GM12878 (cell line): ENCODE results near the gene COX5A. TPM values are rescaled to one million over a fixed set of nuclear protein-coding genes. Genes with fewer than 3 reads are reported as not detected.

ENCODE experiments used
- CBX3 ChIP-seq: fragments of 200-600 bp; sonication (generic); IDR thresholded peaks from 2 replicates; pipeline ENCODE4 v1.6.1; 2016; ENCODE audit warnings: low read depth, borderline replicate concordance
- CREM ChIP-seq: IDR thresholded peaks from 2 replicates; pipeline ENCODE4 v1.6.1; 2014; ENCODE audit warnings: antibody characterized with exemption, low read depth
- EGR1 ChIP-seq, 2 experiments: IDR thresholded peaks; 1 replicate in 1 of 2; 2 replicates in 1 of 2; pipeline ENCODE4 v1.6.1; 2011 to 2012; ENCODE audit warnings: low read depth in 2 of 2, low read length in 2 of 2, borderline replicate concordance in 1 of 2, mild to moderate bottlenecking in 1 of 2, moderate library complexity in 1 of 2
- ELK1 ChIP-seq: IDR thresholded peaks from 2 replicates; pipeline ENCODE4 v1.6.1; 2012; ENCODE audit warnings: low read depth, low read length, improper control_type of control experiment
- EP300 ChIP-seq, 2 experiments: fragments of 150-350 bp in 1 of 2; IDR thresholded peaks; 2 replicates each; pipeline ENCODE4 v1.6.1; 2011 to 2012; ENCODE audit warnings: low read depth in 2 of 2, low read length in 2 of 2, borderline replicate concordance in 1 of 2, improper control_type of control experiment in 1 of 2, inconsistent platforms in 1 of 2; ENCODE audit not compliant: control insufficient read depth in 1 of 2
- FOS ChIP-seq: IDR thresholded peaks from 3 replicates; pipeline ENCODE4 v1.6.1; 2011; ENCODE audit warnings: borderline replicate concordance; ENCODE audit not compliant: insufficient read length; ENCODE audit errors: extremely low read depth
- FOXK2 ChIP-seq: fragments of 450-650 bp; IDR thresholded peaks from 2 replicates; pipeline ENCODE4 v1.6.1; 2017; ENCODE audit warnings: mild to moderate bottlenecking, moderate library complexity
- FOXM1 ChIP-seq: IDR thresholded peaks from 2 replicates; pipeline ENCODE4 v1.6.1; 2012; ENCODE audit warnings: low read depth, mild to moderate bottlenecking, inconsistent platforms, low read length, moderate library complexity
- HCFC1 ChIP-seq: fragments of 150-350 bp; IDR thresholded peaks from 2 replicates; pipeline ENCODE4 v1.6.1; 2014; ENCODE audit warnings: low read length
- HDAC6 ChIP-seq: fragments of 200-600 bp; sonication (generic); IDR thresholded peaks from one replicate; pipeline ENCODE4 v1.8.0; 2017; ENCODE audit warnings: antibody characterized with exemption; ENCODE audit not compliant: unreplicated experiment
- MLLT1 ChIP-seq: fragments of 450-650 bp; IDR thresholded peaks from 2 replicates; pipeline ENCODE4 v1.6.1; 2016; ENCODE audit warnings: mild to moderate bottlenecking
- MTA3 ChIP-seq: IDR thresholded peaks from 2 replicates; pipeline ENCODE4 v1.6.1; 2012; ENCODE audit warnings: low read length, inconsistent platforms, borderline replicate concordance
- NFIC ChIP-seq: IDR thresholded peaks from 2 replicates; pipeline ENCODE4 v1.6.1; 2012; ENCODE audit warnings: low read depth, mild to moderate bottlenecking, inconsistent platforms, low read length, moderate library complexity
- NFXL1 ChIP-seq: fragments of 450-650 bp; IDR thresholded peaks from 2 replicates; pipeline ENCODE4 v1.6.1; 2017; ENCODE audit warnings: antibody characterized with exemption, mild to moderate bottlenecking, borderline replicate concordance
- NFYA ChIP-seq: IDR thresholded peaks from 2 replicates; pipeline ENCODE4 v1.6.1; 2011; ENCODE audit warnings: low read depth, mild to moderate bottlenecking, low read length, improper control_type of control experiment, borderline replicate concordance
- NR2F1 ChIP-seq: fragments of 450-650 bp; conservative IDR thresholded peaks from 2 replicates; pipeline ENCODE4 v1.6.1; 2017; ENCODE audit warnings: mild to moderate bottlenecking
- PBX3 ChIP-seq: IDR thresholded peaks from 2 replicates; pipeline ENCODE4 v1.6.1; 2011; ENCODE audit warnings: mild to moderate bottlenecking, low read depth, low read length, moderate library complexity; ENCODE audit not compliant: insufficient replicate concordance
- POLR2A ChIP-seq: IDR thresholded peaks from 2 replicates; pipeline ENCODE4 v1.6.1; 2011; ENCODE audit warnings: low read depth, mild to moderate bottlenecking, low read length
- RAD51 ChIP-seq: fragments of 450-650 bp; IDR thresholded peaks from 2 replicates; pipeline ENCODE4 v1.6.1; 2016; ENCODE audit warnings: moderate library complexity, mild to moderate bottlenecking, inconsistent platforms
- RBBP5 ChIP-seq: fragments of 200-600 bp; sonication (generic); conservative IDR thresholded peaks from 2 replicates; pipeline ENCODE4 v1.6.1; 2016
- RELA ChIP-seq: fragments of 450-650 bp; IDR thresholded peaks from 2 replicates; pipeline ENCODE4 v1.8.0; 2014; ENCODE audit warnings: borderline replicate concordance; ENCODE audit not compliant: partially characterized antibody
- SMARCA5 ChIP-seq: fragments of 450-650 bp; IDR thresholded peaks from 2 replicates; pipeline ENCODE4 v1.6.1; 2017; ENCODE audit warnings: mild to moderate bottlenecking
- SP1 ChIP-seq: IDR thresholded peaks from one replicate; pipeline ENCODE4 v1.6.1; 2011; ENCODE audit warnings: low read depth, low read length
- TBL1XR1 ChIP-seq: IDR thresholded peaks from 2 replicates; pipeline ENCODE4 v1.6.1; 2012; ENCODE audit warnings: low read depth, low read length, improper control_type of control experiment
- TCF12 ChIP-seq: IDR thresholded peaks from 2 replicates; pipeline ENCODE4 v1.6.1; 2011; ENCODE audit warnings: low read depth, mild to moderate bottlenecking, low read length
- USF1 ChIP-seq: IDR thresholded peaks from 2 replicates; pipeline ENCODE4 v1.6.1; 2011; ENCODE audit warnings: borderline replicate concordance, low read depth, mild to moderate bottlenecking, moderate library complexity, mixed read lengths, low read length; ENCODE audit not compliant: insufficient read depth; ENCODE audit errors: extremely low read length
- ZNF384 ChIP-seq: IDR thresholded peaks from 2 replicates; pipeline ENCODE4 v1.6.1; 2012; ENCODE audit warnings: low read depth, mild to moderate bottlenecking, low read length, improper control_type of control experiment, borderline replicate concordance
- ZSCAN29 ChIP-seq: fragments of 450-650 bp; IDR thresholded peaks from 2 replicates; pipeline ENCODE4 v1.6.1; 2017; ENCODE audit warnings: mild to moderate bottlenecking, moderate library complexity
- polyA plus RNA-seq, 11 experiments: library from polyadenylated mRNA; depleted of rRNA in 4 of 11; unstranded in 6 of 11; stranded (reverse) in 5 of 11; fragments of >200 nt; fragmentation: Nextera tagmentation in 4 of 11; fragmentation: Illumina TruSeq in 1 of 11; extraction: Ambion mirVana in 4 of 11; extraction: Trizol in 1 of 11; gene quantifications; 1 replicate in 1 of 11; 2 replicates in 10 of 11; pipeline versions ENCODE4 v1.2.1 to v1.2.3, GENCODE V29; 2011 to 2016; ENCODE audit warnings: inconsistent platforms in 2 of 11, missing spikeins in 2 of 11, low read depth in 1 of 11
- total RNA-seq, 4 experiments: library from RNA; depleted of rRNA in 3 of 4; stranded (reverse); fragments of >200 nt in 3 of 4; fragmentation: Illumina TruSeq in 1 of 4; extraction: Trizol in 1 of 4; gene quantifications; 2 replicates each; pipeline versions ENCODE4 v1.2.1 to v1.2.3, GENCODE V29; 2013 to 2021

COX5A gene
- total and polyA plus RNA-seq, 10 of the 15 experiments (the other 5 are each of a cell fraction or from before 2014, with no cell fraction given): 84.5 to 1,218 (median 392) TPM

- TF ChIP-seq PBX3: no peak
- peak; percentile 57; the same call in 1 of the 2 replicates for TF ChIP-seq ELK1
- no peak for TF ChIP-seq ZNF384
- TF ChIP-seq FOXM1: no peak
- no peak for TF ChIP-seq HDAC6
- TF ChIP-seq TBL1XR1: 0 out of 2 replicates have a peak, but pooled peaks have one; percentile 46
- peak; percentile 96 for TF ChIP-seq HCFC1
- peak; percentile 99 for TF ChIP-seq POLR2A
- TF ChIP-seq FOS: no peak
- TF ChIP-seq TCF12: peak; percentile 60; the same call in 1 of the 2 replicates
- 0 out of 2 replicates have a peak, but pooled peaks have one; percentile 31 for TF ChIP-seq NR2F1
- TF ChIP-seq CREM: peak; percentile 93
- no peak for TF ChIP-seq MTA3
- TF ChIP-seq NFYA: no peak
- TF ChIP-seq MLLT1: peak; percentile 83; the same call in 1 of the 2 replicates
- no peak for TF ChIP-seq FOXK2
- TF ChIP-seq USF1: no peak
- TF ChIP-seq NFXL1: no peak
- TF ChIP-seq EP300 (IDR thresholded peaks at IDR 0.05; ENCODE audit: borderline replicate concordance in 1 of 2, control insufficient read depth in 1 of 2, low read depth in 2 of 2, low read length in 2 of 2): no peak
- no peak for TF ChIP-seq CBX3
- no peak for TF ChIP-seq RAD51
- TF ChIP-seq SP1: no peak
- TF ChIP-seq EGR1 (IDR thresholded peaks at IDR 0.05; ENCODE audit: borderline replicate concordance in 1 of 2, low read depth in 2 of 2, low read length in 2 of 2): peak in 1 of 2 experiments; percentile 40; a peak in 1 of 3 replicates
- TF ChIP-seq RBBP5: no peak
- TF ChIP-seq RELA: peak; percentile 64
- TF ChIP-seq ZSCAN29: no peak
- TF ChIP-seq SMARCA5: no peak
- no peak for TF ChIP-seq NFIC
Measured at GRCh38 chr15:74889883-74890664, 47.8 kb downstream of the COX5A start, which contains the start of gene MPI (continued).
